Measurements from ENCODE around the gene POLE2.
A peak's percentile ranks its signal among the peaks of the same experiment; 100 is the strongest.
"Not testable (repeated sequence)": the region's sequence is repeated elsewhere in the genome, so short reads cannot be mapped to it uniquely, and the experiment has no call there.

POLE2 gene

GRCh38 chr14:49657500-49657899 lies 30.5 kb downstream of the POLE2 start:
- DNase-seq = not testable (repeated sequence)

- no peak for DNase-seq
Measured at GRCh38 chr14:49654511-49654910, 33.5 kb downstream of the POLE2 start.

DNA sequence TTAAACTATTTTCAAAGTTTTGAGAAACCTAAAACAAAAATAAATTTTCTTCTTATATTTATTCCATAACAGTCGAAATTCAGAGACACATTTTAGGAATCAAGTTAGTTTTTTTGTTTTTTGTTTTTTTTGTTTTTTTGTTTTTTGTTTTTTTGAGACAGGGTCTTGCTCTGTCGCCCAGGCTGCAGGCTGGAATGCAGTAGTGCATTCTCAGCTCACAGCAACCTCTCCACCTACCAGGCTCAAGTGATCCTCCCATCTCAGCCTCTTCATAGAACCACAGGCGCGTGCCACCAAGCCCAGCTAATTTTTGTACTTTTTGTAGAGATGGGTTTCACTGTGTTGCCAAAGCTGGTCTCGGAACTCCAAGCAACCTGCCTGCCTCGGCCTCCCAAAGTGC lies 34.5 kb downstream of the POLE2 start:
- no peak for DNase-seq

GRCh38 chr14:49642163-49642562 lies 45.9 kb downstream of the POLE2 start:
- no peak for DNase-seq

DNA sequence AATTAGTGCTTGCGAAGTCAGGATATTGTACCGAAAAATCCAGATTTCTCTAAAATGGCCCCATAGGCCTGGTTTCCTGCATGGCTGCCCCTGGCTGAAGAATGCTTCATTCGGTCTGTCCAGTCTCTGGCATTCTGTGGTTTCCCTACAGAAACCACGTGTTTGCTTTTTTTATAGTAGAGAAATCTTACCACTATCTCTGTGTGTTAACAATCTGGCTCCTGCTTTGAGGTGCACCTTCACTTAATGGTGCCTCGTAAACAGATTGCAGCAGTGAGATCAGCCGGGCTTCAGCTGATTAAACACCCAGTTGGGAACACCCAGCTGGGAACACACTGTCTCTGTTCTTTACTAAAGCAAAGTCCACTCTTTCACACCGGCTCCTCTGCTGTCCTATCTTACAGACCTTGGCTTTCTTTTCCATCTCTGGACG lies 46.3 kb downstream of the POLE2 start:
- DNase-seq = no peak

- no peak for DNase-seq
Measured at GRCh38 chr14:49640540-49641417, 47.2 kb downstream of the POLE2 start.

DNA sequence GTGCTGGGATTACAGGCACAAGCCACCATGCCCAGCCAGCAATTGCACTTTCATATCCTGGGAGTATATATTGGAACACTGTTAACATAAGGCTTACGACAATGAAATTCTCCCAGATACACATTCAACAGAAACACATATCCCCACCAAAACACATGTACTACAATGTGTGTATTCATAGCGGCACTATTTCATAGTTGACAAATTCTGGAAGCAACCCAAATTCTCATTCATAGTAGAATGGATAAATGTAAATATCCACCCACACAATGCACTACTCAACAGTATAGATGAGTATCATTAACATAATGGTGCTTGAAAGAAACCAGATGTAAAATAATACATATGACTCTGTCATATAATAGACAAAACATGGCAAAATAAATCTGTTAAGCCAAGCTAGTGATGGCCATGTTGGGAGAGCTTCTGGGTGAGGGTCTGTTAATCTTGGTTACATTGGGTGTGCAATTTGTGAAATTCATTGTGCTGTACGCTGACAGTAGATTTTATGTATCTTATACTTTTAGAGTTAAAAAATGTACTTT lies 50.4 kb downstream of the POLE2 start:
- DNase-seq = no peak

DNA sequence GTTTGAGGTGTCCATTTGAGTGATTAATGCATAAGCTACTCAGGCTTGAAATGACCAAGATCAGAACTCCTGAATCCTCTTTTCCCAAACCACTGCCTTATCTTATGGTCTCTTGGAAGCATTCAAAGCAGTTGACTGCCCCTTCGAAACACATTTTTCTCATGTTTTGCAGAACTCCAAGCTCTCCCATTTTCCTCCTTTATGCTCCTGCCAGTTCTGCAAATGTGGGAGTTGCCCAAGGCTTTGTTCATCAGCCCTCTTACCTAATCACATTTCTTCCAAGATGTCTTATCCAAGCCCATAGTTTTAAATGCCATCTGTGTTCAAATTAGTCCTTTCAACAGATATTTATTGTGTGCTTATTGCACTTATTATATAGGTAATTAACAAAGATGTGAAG lies 51.1 kb downstream of the POLE2 start:
- DNase-seq = no peak

- peak; percentile 87 for DNase-seq
Measured at GRCh38 chr14:49634547-49635334, 53.3 kb downstream of the POLE2 start, which contains the start of gene DNAAF2. Gene DNAAF2 (minus strand): TSS chr14:49635244. CDS start chr14:49635149, 95 bp downstream.

GRCh38 chr14:49633640-49634546 lies 54.1 kb downstream of the POLE2 start:
- DNase-seq = peak; percentile 98

DNA sequence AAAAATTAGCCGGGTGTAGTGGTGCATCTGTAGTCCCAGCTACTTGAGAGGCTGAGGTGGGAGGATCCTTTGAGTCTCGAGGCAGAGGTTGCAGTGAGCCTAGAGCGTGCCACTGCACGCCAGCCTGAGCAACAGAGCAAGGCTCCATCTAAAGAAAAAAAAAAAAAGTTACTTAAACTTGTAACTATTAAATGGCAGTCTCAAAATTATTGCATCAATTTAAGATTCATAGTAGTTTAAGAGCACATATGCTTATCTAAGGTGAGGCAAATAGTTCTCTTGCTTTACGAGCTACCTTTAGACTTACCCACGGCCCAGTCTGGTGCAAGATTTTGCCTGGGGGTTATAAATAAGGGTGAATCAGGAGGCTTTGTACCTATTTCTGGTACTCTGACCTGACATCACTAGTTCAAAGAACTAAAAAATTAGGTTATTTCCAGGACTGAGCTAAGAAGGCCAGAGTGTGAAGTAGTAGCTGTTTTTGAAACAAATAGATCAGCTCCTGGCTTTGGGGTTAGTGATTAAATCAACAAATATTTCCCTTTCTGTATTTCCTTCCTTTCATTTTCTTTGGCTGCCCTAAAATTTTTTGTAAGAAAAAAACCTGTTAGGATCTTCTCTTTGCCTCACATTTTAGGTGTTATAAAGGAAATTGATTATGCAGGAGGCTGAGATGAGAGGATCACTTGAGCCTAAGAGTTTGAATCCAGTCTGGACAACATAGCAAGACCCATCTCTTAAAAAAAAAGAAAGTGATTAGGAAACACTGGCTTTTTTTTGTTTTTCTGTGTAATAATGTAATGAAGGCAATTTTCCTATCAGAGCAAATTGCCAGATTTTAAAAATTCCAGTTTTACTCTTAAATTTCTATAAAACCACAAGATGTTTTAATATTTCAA lies 63.8 kb downstream of the POLE2 start:
- peak; percentile 70 for DNase-seq

DNA sequence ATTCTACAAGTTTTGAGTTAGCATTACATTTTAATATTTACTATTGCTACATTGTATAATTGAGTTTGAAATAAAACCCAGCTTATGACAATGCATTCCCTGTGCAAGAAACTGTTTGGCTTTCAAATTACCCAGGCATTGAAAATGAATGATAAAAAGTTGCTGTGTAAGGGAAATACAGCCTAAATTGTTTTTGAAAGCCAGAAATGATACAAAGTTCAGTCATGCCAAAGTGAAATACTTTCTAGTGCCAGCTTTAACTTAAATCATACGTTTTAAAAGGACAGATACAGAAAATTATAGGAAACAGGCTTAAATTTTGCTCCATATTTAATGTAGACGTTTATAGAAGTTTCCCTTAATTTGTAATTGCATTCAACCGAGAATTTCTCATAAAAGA lies 64.6 kb downstream of the POLE2 start:
- DNase-seq = no peak

DNA sequence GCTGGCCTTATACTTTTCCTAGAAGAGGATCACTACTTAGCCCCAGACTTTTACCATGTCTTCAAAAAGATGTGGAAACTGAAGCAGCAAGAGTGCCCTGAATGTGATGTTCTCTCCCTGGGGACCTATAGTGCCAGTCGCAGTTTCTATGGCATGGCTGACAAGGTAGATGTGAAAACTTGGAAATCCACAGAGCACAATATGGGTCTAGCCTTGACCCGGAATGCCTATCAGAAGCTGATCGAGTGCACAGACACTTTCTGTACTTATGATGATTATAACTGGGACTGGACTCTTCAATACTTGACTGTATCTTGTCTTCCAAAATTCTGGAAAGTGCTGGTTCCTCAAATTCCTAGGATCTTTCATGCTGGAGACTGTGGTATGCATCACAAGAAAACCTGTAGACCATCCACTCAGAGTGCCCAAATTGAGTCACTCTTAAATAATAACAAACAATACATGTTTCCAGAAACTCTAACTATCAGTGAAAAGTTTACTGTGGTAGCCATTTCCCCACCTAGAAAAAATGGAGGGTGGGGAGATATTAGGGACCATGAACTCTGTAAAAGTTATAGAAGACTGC lies 65.9 kb downstream of the POLE2 start:
- no peak for DNase-seq

DNA sequence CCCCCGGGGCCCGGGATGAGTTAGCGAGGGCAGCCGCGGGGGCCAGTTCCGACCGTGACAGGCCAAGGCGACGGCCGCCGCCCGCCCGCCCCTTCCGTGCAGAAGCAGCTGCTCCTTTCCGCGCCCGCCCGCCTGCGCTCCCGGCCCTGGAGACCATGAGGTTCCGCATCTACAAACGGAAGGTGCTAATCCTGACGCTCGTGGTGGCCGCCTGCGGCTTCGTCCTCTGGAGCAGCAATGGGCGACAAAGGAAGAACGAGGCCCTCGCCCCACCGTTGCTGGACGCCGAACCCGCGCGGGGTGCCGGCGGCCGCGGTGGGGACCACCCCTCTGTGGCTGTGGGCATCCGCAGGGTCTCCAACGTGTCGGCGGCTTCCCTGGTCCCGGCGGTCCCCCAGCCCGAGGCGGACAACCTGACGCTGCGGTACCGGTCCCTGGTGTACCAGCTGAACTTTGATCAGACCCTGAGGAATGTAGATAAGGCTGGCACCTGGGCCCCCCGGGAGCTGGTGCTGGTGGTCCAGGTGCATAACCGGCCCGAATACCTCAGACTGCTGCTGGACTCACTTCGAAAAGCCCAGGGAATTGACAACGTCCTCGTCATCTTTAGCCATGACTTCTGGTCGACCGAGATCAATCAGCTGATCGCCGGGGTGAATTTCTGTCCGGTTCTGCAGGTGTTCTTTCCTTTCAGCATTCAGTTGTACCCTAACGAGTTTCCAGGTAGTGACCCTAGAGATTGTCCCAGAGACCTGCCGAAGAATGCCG lies 66.7 kb downstream of the POLE2 start:
- peak; percentile 85 for DNase-seq

- DNase-seq = peak; percentile 97
Measured at GRCh38 chr14:49620182-49621113, 67.6 kb downstream of the POLE2 start, which contains the start of the genes MGAT2 and RPL36AL. Gene MGAT2 (plus strand): TSS chr14:49620799. CDS start chr14:49621269, 470 bp downstream. Gene RPL36AL (minus strand): TSS chr14:49620626. CDS start chr14:49619104, 1,522 bp downstream.

DNA sequence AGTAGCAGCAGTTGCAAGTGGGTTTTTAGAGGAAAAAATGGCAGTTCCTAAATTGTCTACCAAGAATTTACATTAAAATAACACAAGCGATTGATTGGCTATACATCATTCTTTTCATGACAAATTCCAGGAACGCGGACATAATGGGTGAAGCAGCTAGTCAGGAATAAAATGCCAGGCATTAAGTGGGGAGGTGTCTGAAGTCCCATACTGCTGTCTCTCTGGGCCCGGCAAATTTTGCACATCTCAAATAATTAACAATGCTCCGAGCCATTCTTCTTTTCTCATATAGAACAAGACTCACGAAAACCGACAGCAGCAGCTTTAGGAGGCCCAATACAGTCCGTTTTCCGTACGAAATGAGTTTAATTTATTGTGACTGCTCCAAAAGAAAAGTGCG lies 68.3 kb downstream of the POLE2 start:
- no peak for DNase-seq

- DNase-seq = not testable (repeated sequence)
Measured at GRCh38 chr14:49619273-49619672, 68.7 kb downstream of the POLE2 start.

- no peak for DNase-seq
Measured at GRCh38 chr14:49617852-49618519, 70.0 kb downstream of the POLE2 start.

All from activated effector memory CD4-positive, alpha-beta T cell treated with anti-CD3 and anti-CD28 coated beads, Interleukin-2, amount 50 U/mL, for 16 hours (primary cell).